ENCODE measurements around the gene PLB1. TPM values are rescaled to one million over a fixed set of nuclear protein-coding genes. Genes with fewer than 3 reads are reported as not detected.

PLB1 gene
- total and polyA plus RNA-seq, 9 of the 15 experiments (the other 6 are each of a cell fraction or from before 2014, with no cell fraction given): 0.01 to 0.09 (median 0.07) TPM; not detected in 2

DNA sequence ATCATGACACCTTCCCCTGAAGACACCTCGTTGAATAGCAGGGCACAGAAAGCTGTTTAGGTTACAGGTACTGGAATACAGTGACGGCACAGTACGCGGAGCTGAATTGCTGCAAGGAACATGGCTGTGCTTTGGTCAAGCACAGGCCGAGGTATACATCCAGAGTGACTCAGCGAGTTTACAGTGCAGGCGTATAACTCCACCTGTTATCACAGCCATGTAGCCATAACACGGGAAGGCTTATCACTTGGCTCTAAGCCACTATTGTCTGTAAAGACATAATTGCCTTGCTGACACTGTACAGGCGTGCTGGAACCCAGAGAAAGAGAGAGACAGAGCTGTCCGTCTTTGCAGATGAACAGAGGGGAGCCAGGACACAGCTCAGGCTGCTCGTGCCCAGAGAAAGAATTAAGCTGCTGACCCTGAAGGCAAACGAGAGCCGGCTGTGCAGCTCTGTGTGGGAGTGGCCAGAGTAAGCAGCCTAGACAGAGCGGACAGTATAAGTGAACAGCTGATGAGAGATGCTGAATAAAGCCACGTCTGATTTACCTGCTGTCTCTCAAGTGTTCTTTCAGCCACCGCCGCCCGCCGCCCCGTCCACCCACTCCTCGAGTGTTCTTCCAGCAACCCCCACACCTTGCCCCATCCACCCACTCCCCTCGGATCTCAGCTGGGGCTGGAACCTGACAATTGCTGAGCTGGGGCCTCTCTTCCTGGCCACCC lies 168.4 kb downstream of the PLB1 start:
- in situ Hi-C loops (cut with MboI) (no loop called here), intact Hi-C loops (cut with micrococcal nuclease) (no loop called here)
- H4K20me1 ChIP-seq (replicated peaks; ENCODE audit: control insufficient read depth, insufficient read depth, low read length): 0 out of 2 replicates have a peak, but pooled peaks cover 7% of the 10 kb centered on the region
- POLR2A ChIA-PET: interaction anchor here (0.6 to 1.4 kb wide), 3 partner anchors 9 to 912 kb away, joined by 3 read pairs; no protein-coding TSS in a partner anchor
- FAIRE-seq: peak; percentile 56
- 0 out of 2 replicates have a peak, but pooled peaks cover 3% of the 10 kb centered on the region for H3K9me3 ChIP-seq (replicated peaks; ENCODE audit: control insufficient read depth, insufficient read depth, low read depth, low read length)
- peak in 1 of 4 experiments; percentile 52 for DNase-seq (ENCODE audit: extremely low read depth in 1 of 4, low spot score in 3 of 4)
- peaks cover 5 to 9% of the 10 kb centered on the region in 2 experiments; a peak in 4 of 5 replicates for H3K4me1 ChIP-seq (replicated peaks in 1 of 2; ENCODE audit: control insufficient read depth in 2 of 2, insufficient read depth in 2 of 2, low read length in 2 of 2)
- no peak overlapping the region for H3K27ac ChIP-seq (ENCODE audit: extremely low read depth, low read depth, low read length)
- ATAC-seq: peak; percentile 75
- WGBS (ENCODE audit: insufficient coverage, low coverage, missing lambda C conversion rate): 8% methylated on average over 17 of the region's 22 CpGs
- H3K79me2 ChIP-seq (ENCODE audit: control insufficient read depth, insufficient read depth, low read length): no peaks in the 10 kb centered on the region
- peaks cover 10 to 35% of the 10 kb centered on the region in 2 experiments; a peak in 4 of 5 replicates for H3K27me3 ChIP-seq (ENCODE audit: control insufficient read depth in 2 of 2, insufficient read depth in 2 of 2, low read length in 2 of 2)
- CTCF ChIA-PET (ENCODE audit: low intra/inter-chr PET ratio): interaction anchor here (0.6 kb wide), 1 partner anchor 164 kb away, joined by 4 read pairs; no protein-coding TSS in a partner anchor
- H3K9me1 ChIP-seq (ENCODE audit: control insufficient read depth, insufficient read depth, low read length): no peaks in the 10 kb centered on the region
- no peak overlapping the region for H2AFZ ChIP-seq (ENCODE audit: low read depth, low read length)
- BruUV-seq (replicated peaks): no TSS peak
- H3K36me3 ChIP-seq (ENCODE audit: control insufficient read depth, insufficient read depth, low read length): no peaks in the 10 kb centered on the region
- no peak overlapping the region for H3K4me3 ChIP-seq
- H3K4me2 ChIP-seq (ENCODE audit: insufficient read depth, low read length): no peak overlapping the region; the same call in 1 of the 2 replicates
- H3K9ac ChIP-seq (ENCODE audit: insufficient read depth in 1 of 2, low read depth in 2 of 2, low read length in 2 of 2): peak overlapping the region in 1 of 2 experiments; percentile 10; a peak in 1 of 4 replicates
- TF ChIP-seq NR2C1 (IDR thresholded peaks at IDR 0.05) (no peak), NR2C1 (tag; IDR thresholded peaks at IDR 0.05) (peak; percentile 77), OTX1 (CRISPR knock-in tag; IDR thresholded peaks at IDR 0.05) (no peak), GTF2A2 (tag; IDR thresholded peaks at IDR 0.05) (0 out of 2 replicates have a peak, but pooled peaks have one; percentile 39), KLF1 (tag; IDR thresholded peaks at IDR 0.05) (peak; percentile 75), ZNF584 (CRISPR knock-in tag; IDR thresholded peaks at IDR 0.05; ENCODE audit: low read depth) (peak; percentile 50; the same call in 1 of the 2 replicates), RFX5 (IDR thresholded peaks at IDR 0.05; ENCODE audit: low read depth, low read length) (no peak), NONO (IDR thresholded peaks at IDR 0.05; ENCODE audit: low read depth in 2 of 2, low read length in 1 of 2) (no peak), HSF4 (CRISPR knock-in tag; IDR thresholded peaks at IDR 0.05; ENCODE audit: borderline replicate concordance) (peak; percentile 50; the same call in 1 of the 2 replicates), DNMT1 (IDR thresholded peaks at IDR 0.05) (no peak), DIDO1 (tag; IDR thresholded peaks at IDR 0.05; ENCODE audit: low read depth) (0 out of 2 replicates have a peak, but pooled peaks have one; percentile 32), RBM22 (IDR thresholded peaks at IDR 0.05; ENCODE audit: low read depth, low read length, poor library complexity, severe bottlenecking) (no peak), NR2F6 (CRISPR knock-in tag; IDR thresholded peaks at IDR 0.05) (no peak), TAF7 (tag; IDR thresholded peaks at IDR 0.05) (peak; percentile 37; the same call in 1 of the 2 replicates), ATF1 (CRISPR knock-in tag; IDR thresholded peaks at IDR 0.05) (no peak), ATF1 (tag; IDR thresholded peaks at IDR 0.05) (peak; percentile 44; the same call in 1 of the 2 replicates), KLF6 (CRISPR knock-in tag; IDR thresholded peaks at IDR 0.05; ENCODE audit: borderline replicate concordance) (peak; percentile 61; the same call in 1 of the 2 replicates), NFE2L1 (tag; IDR thresholded peaks at IDR 0.05; ENCODE audit: borderline replicate concordance, low read depth) (peak; percentile 44; the same call in 1 of the 2 replicates), ZNF316 (IDR thresholded peaks at IDR 0.05) (peak; percentile 58), NCOR1 (IDR thresholded peaks at IDR 0.05) (peak; percentile 53), CXXC5 (CRISPR knock-in tag; IDR thresholded peaks at IDR 0.05) (peak; percentile 64), NELFE (IDR thresholded peaks at IDR 0.05; ENCODE audit: insufficient read depth, insufficient read length) (no peak)
- TF ChIP-seq, protein P1, sequence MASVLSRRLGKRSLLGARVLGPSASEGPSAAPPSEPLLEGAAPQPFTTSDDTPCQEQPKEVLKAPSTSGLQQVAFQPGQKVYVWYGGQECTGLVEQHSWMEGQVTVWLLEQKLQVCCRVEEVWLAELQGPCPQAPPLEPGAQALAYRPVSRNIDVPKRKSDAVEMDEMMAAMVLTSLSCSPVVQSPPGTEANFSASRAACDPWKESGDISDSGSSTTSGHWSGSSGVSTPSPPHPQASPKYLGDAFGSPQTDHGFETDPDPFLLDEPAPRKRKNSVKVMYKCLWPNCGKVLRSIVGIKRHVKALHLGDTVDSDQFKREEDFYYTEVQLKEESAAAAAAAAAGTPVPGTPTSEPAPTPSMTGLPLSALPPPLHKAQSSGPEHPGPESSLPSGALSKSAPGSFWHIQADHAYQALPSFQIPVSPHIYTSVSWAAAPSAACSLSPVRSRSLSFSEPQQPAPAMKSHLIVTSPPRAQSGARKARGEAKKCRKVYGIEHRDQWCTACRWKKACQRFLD (CRISPR knock-in tag; IDR thresholded peaks at IDR 0.05): peak; percentile 87; the same call in 1 of the 2 replicates

Measured in K562 (cell line).